ENCODE data around the gene OVOL1.
A peak's percentile ranks its signal among the peaks of the same experiment; 100 is the strongest.

The OVOL1 gene

GRCh38 chr11:65776196-65776595 is 10.7 kb upstream of the OVOL1 start:
- TF ChIP-seq MYC (IDR thresholded peaks at IDR 0.05; ENCODE audit: low read depth, low read length) (peak; percentile 99), MAX (IDR thresholded peaks at IDR 0.05; ENCODE audit: low read depth, low read length) (peak; percentile 95), POLR2A (IDR thresholded peaks at IDR 0.05; ENCODE audit: extremely low read depth, insufficient read length) (no peak)
- H3K4me3 ChIP-seq (ENCODE audit: low read depth, low read length): peak overlapping the region; percentile 32
- DNase-seq (ENCODE audit: low read depth): peak; percentile 97

- TF ChIP-seq POLR2A (IDR thresholded peaks at IDR 0.05; ENCODE audit: extremely low read depth, insufficient read length) (no peak), MYC (IDR thresholded peaks at IDR 0.05; ENCODE audit: low read depth, low read length) (no peak), MAX (IDR thresholded peaks at IDR 0.05; ENCODE audit: low read depth, low read length) (no peak), CTCF (IDR thresholded peaks at IDR 0.05; ENCODE audit: low read depth, low read length) (no peak)
- peak overlapping the region; percentile 17 for H3K4me3 ChIP-seq (ENCODE audit: low read depth, low read length)
- no peak for DNase-seq (ENCODE audit: low read depth)
Observed at GRCh38 chr11:65776710-65777141, 10.1 kb upstream of the OVOL1 start.

GRCh38 chr11:65777241-65777640 is 9.6 kb upstream of the OVOL1 start:
- DNase-seq (ENCODE audit: low read depth): no peak
- peak overlapping the region; percentile 9 for H3K4me3 ChIP-seq (ENCODE audit: low read depth, low read length)
- no peak for TF ChIP-seq MYC (IDR thresholded peaks at IDR 0.05; ENCODE audit: low read depth, low read length)
- no peak for TF ChIP-seq POLR2A (IDR thresholded peaks at IDR 0.05; ENCODE audit: extremely low read depth, insufficient read length)
- TF ChIP-seq MAX (IDR thresholded peaks at IDR 0.05; ENCODE audit: low read depth, low read length): no peak
- TF ChIP-seq CTCF (IDR thresholded peaks at IDR 0.05; ENCODE audit: low read depth, low read length): no peak

GRCh38 chr11:65777821-65778361 is 9.0 kb upstream of the OVOL1 start:
- no peak for DNase-seq (ENCODE audit: low read depth)
- H3K4me3 ChIP-seq (ENCODE audit: low read depth, low read length): no peak overlapping the region
- TF ChIP-seq MYC (IDR thresholded peaks at IDR 0.05; ENCODE audit: low read depth, low read length): no peak
- TF ChIP-seq CTCF (IDR thresholded peaks at IDR 0.05; ENCODE audit: low read depth, low read length): no peak
- no peak for TF ChIP-seq POLR2A (IDR thresholded peaks at IDR 0.05; ENCODE audit: extremely low read depth, insufficient read length)
- no peak for TF ChIP-seq MAX (IDR thresholded peaks at IDR 0.05; ENCODE audit: low read depth, low read length)

GRCh38 chr11:65778431-65778900 is 8.4 kb upstream of the OVOL1 start:
- H3K4me3 ChIP-seq (ENCODE audit: low read depth, low read length): no peak overlapping the region
- no peak for TF ChIP-seq POLR2A (IDR thresholded peaks at IDR 0.05; ENCODE audit: extremely low read depth, insufficient read length)
- TF ChIP-seq CTCF (IDR thresholded peaks at IDR 0.05; ENCODE audit: low read depth, low read length): no peak
- no peak for TF ChIP-seq MYC (IDR thresholded peaks at IDR 0.05; ENCODE audit: low read depth, low read length)
- TF ChIP-seq MAX (IDR thresholded peaks at IDR 0.05; ENCODE audit: low read depth, low read length): no peak
- no peak for DNase-seq (ENCODE audit: low read depth)

GRCh38 chr11:65778901-65779668 is 7.8 kb upstream of the OVOL1 start:
- H3K4me3 ChIP-seq (ENCODE audit: low read depth, low read length): peak overlapping the region; percentile 52
- TF ChIP-seq CTCF (IDR thresholded peaks at IDR 0.05; ENCODE audit: low read depth, low read length): no peak
- no peak for TF ChIP-seq MAX (IDR thresholded peaks at IDR 0.05; ENCODE audit: low read depth, low read length)
- no peak for TF ChIP-seq POLR2A (IDR thresholded peaks at IDR 0.05; ENCODE audit: extremely low read depth, insufficient read length)
- TF ChIP-seq MYC (IDR thresholded peaks at IDR 0.05; ENCODE audit: low read depth, low read length): no peak
- DNase-seq (ENCODE audit: low read depth): no peak
